Inferior parietal cortex (tissue), 1 donor: ENCODE data around the gene IARS2.
"Not testable (repeated sequence)": the region's sequence is repeated elsewhere in the genome, so short reads cannot be mapped to it uniquely, and the experiment has no call there.

ENCODE experiments used
- DNase-seq: peaks from one replicate; pipeline ENCODE4 v3.0.0-alpha.2; 2016; ENCODE audit errors: extremely low spot score

IARS2 gene

DNA sequence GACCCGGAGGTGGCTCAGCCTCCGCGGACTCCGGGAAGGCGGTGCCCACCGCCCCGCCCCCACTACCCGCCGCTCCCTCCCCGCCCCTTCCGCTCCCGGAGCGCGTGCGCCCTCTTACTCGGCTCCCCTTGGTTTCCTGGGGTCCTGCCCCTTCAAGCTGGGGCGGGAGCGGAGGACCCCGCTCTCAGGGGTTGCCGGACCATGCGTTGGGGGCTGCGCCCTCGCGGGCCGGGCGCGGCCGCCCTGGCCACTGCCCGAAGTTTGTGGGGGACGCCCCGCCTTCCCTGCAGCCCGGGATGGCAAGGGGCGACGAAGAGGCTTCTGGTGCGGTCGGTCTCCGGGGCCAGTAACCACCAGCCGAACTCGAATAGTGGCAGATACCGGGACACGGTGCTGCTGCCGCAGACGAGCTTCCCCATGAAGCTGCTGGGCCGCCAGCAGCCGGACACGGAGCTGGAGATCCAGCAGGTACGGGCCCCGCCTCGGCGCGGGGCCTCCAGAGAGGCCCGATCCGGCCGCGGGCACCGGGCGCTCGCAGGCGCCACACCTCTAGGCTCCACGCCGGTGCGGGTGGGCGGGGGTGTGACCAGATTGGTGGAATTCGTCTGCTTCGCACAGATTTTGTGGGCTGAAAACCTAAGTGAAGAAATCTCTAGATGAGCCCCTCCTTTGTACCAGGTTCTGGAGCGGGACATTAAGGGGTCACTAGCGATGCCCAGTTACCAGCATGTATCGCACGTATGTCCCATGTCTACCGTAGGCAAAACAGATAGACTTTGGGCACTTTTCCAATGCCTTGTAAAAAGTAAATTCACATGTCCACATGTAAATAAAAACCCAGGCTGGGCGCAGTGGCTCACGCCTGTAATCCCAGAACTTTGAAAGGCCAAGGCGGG is at the start of gene IARS2:
Gene IARS2 (plus strand): TSS at position 117 of the 896 bp plus-strand sequence. CDS start 85 bp downstream, at position 202.
- DNase-seq, result peak; percentile 82

DNA sequence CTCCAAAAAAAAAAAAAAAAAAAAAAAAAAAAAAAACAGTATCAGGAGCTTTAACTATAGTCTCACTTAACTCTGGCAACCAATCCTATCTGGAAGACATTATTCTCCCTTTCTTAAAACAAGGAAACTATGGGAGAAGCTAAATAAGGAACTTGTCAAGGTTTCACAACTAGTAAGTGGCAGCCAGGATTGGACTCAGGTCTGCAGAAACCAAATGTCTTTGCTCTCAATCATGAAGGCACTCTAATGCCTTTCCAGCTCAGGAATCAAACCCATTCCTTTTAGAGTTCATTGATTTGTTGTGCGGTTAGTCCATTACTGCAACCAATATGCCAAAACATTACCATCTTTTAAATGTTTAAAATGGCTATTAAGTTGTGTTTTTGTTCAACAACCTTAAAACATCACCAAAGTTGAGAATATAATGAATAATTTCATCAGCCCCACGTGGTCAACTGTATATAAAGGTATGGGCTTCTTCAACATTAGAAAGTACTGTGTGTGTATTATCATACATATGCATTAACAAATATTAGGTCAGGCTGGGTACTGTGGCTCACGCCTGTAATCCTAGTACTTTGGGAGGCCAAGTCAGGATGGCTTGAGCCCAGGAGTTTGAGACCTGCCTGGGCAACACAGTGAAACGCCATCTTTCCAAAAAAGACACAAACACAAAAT is 49.1 kb upstream of the IARS2 start:
- DNase-seq, result no peak

DNA sequence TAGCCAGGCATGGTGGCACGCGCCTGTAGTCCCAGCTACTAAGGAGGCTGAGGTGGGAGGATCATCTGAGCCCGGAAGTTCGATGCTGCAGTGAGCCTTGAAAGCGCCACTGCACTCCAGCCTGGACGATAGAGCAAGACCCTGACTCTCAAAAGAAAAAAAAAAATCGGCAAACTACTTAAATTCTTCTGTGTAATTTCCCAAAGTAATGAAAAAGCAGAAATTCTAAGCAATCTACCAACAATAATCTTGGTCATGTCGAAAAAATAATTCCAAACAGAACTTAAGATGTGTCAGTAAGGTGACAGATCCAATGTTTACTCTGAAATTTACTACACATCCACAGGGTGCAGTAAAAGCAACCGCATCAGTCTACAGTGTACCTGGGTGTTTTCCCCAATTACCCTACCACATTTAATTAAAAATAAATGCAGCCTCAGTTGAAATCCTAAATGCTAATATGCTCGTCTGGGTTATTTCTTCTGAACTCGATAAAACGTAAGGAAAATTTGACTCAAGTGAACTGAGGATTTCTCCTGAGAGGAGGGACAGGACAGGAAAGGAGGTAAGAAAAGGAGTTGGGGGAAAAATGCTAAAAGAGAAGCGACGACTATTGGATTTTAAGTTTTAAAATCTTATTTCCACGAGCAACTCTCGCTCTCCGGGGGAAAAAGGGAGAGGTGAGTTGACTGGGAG is 48.4 kb upstream of the IARS2 start:
- DNase-seq, result peak; percentile 38

DNA sequence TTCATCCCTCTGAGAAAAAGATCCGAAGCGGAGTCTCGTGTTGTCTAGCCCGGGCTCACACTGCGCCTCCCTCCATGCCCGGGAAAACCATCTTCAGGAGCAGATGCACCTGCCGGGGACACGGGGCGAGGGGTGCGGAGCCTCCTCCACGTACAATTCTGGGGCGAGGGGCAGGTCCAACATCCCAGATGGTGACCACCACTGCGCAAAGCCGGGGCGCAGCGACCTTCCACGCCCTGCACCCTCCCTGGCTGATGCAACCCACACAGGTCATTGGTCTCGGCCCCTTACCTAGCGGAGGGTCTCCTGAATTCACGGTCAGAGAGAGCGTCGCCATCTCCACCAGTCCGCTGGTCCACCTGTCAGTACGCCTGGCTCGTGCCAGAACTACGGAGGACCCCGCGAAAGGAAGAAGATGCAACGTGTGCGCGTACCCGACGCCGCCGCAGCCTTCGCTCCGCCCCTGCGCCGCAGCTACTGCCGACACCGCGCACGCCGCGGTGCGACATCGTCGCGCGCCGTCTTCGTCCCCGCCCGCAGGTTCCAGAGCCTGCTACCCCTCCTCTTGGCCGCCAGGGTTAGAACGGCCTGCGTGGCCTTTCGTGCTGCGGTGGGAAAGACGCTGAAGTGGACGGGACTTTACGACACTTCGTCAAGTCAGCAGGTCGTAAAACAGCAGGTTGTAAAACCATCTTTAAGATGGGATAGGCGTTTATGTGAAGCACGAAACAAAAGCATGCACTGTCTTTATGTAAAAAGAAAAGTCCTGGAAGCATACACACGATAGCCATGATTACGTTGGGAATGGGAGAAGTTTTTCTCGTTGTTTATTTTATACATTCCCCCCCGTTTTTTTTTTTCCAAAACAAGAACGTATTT is 47.6 kb upstream of the IARS2 start, which contains the start of gene EPRS1:
Gene EPRS1 (minus strand): TSS at position 454 of the 879 bp plus-strand sequence. CDS start 117 bp downstream, at position 337.
- peak; percentile 96 for DNase-seq

DNA sequence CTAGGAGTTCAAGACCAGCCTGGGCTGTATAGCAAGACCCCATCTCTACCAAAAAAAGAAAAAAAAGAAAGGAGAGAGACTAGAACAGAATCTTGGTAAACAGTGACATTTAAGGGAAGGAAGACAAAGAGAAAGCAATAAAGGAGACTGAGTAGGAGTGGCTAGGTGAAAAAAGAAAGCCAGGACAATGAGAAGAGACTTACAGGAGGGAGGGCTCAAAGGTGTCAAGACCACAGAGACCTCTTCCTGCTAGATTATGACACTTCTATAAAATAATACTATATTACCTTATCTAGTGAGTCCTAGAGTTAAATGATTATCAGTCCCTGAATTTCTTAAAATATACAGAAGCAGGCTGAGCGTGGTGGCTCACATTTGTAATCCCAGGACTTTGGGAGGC is 37.6 kb upstream of the IARS2 start:
- DNase-seq, result no peak

DNA sequence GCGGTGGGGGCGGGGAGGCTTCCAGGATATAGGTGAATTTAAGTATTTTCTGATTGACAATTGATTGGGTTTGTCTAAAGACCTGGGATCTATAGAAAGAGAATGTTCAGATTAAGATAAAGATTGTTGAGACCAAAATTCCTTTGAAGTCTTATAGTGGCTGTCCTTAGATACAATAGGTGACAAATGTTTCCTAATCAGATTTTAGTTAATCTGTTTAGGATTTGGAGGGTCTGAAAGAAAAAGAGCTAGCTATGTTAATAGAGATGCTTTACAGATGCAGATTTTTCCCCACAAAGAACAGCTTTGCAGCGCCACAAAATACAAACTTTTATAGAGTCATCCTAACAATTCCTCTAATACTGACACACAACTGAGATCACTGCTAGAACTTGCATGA is 33.1 kb upstream of the IARS2 start:
- no peak for DNase-seq

DNA sequence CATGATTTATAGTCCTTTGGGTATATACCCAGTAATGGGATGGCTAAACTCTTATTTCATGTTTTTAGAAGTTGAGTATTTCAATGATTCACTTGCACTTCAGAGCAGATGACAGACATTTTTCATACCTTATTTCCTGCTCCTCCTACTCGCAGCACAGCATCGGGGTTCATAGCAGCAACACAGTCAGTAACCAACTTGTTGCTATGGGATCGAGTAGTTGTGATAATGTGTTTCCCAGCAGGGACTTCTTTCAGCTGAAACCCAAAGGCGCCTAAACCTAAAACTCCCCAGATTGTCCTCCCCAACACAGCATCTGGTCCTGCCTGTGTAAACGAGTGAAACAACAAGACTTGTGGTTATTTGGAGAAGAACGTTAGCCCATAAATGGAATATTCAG is 31.3 kb upstream of the IARS2 start:
- DNase-seq, result no peak

DNA sequence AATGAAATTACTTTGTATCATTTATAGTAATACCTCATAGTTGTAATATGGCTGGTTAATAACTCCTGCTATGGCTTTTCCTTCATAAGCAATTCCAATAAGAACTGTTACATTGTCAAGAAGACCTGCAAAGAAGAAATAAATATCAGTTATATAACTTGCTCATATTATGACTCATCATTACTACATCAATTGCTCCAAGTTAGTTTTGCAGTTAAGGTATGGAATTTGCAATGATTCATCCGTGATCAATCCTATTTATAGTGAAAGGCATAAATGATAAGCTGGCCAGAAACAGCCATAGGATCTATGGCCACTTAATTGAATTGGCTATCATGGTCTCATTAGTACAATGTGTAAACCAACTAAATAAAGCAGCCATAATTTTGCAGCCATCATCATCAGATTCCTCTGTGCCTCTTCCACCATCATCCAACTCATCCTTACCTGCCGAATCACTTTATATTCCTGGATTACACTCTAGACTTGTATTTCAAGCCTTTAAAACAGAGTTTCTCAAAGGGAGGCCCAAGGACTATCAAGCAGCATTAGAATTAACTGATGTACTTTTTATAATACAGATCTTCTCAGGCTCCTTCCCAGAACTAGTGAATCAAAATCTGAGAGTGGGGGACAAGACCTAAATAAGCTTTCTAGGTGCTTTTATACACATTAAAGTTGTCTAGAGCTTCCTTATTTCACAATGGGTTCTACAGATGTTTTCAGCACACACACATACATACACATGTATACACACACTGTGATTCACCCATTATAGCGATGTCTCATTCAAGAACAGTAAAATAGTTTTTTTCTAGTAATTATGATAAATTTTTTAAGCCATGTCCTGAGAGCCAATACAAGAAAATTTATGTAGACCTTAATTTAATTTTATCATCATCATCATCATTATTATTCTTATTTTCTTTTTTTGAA is 26.4 kb upstream of the IARS2 start:
- DNase-seq, result no peak

DNA sequence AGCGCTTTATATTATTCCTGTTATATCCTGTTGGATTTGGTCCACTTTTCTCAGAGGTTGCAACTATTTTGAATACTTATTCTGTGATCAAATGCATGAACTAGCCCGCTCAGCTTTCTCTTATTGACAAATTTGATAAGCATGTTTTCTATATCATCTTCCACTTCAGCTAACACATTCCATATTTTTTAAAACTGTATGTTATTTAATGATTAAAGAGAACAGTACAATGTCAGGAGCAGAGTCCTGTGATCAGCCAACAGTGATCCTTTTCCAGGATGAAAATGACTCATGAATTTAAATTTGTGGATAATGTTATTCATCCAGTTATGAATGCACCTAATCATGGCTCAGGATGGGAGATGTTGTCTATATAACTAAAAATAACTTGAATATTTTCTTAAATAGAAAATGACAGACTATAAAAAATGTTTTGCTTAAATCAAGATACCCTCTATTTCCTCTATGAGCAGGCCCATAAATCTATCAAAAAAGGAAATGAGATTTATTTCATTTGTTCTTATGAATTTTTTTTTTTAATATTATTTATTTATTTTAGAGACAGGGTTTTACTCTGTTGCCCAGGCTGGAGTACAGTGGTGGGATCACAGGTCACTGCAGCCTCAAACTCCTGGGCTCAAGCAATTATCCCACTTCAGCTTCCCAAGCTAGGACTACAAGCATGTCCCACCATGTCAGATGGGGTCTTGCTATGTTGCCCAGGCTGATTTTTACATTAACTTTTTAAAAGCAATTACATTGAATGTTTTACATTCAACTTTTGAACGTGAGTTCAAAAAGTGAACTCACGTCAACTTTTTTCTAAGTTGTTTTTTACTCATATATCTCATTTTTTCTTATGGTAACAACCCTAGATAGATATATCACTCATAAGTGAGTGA is 16.8 kb upstream of the IARS2 start:
- no peak for DNase-seq

DNA sequence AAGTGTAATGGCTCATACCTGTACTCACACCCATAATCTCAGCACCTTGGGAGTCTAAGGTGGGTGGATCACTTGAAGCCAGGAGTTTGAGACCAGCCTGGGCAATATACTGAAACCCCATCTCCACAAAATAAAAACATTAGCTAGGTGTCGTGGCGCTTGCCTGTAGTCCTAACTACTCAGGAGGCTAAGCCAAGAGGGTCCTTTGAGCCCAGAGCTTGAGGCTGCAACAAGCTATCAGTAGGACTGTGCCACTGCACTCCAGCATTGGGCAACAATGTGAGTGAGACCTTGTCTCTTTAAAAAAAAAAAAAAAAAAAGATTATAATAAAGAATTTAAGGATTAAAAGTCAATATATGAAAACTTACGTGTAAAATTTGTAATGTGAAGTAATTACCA is 16.0 kb upstream of the IARS2 start:
- DNase-seq, result no peak

DNA sequence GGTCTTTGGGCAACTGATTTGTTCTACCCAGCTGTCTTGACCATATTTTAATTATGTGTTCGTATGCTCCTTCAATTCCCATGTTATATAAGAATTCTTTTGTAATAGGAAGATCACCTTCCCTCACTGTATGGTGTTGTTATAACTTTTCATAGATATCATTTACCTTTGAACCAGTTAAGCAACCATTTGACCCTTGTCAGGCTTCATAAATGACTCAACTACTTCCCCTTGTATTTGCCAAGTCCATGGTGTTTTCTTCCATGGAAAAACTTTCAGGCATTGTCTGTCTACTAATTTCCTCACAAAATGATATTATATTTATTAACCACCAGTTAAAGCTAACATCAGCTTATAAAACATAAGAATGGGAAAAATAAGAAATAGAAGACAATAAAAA is 9.5 kb upstream of the IARS2 start:
- DNase-seq, result no peak

DNA sequence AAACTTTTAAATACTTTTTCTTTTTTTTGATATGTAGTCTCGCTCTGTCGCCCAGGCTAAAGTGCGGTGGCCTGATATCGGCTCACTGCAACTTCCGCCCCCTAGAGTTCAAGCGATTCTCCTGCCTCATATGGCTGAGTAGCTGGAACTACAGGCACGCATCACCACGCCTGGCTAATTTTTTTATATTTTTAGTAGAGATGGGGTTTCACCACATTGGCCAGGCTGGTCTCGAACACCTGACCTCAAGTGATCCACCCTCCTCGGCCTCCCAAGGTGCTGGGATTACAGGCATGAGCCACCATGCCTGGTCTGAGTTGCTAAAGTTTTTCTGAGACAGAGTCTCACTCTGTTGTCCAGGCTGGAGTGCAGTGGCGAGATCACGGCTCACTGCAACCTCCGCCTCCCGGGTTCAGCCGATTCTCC is 7.7 kb upstream of the IARS2 start:
- DNase-seq, result not testable (repeated sequence)

DNA sequence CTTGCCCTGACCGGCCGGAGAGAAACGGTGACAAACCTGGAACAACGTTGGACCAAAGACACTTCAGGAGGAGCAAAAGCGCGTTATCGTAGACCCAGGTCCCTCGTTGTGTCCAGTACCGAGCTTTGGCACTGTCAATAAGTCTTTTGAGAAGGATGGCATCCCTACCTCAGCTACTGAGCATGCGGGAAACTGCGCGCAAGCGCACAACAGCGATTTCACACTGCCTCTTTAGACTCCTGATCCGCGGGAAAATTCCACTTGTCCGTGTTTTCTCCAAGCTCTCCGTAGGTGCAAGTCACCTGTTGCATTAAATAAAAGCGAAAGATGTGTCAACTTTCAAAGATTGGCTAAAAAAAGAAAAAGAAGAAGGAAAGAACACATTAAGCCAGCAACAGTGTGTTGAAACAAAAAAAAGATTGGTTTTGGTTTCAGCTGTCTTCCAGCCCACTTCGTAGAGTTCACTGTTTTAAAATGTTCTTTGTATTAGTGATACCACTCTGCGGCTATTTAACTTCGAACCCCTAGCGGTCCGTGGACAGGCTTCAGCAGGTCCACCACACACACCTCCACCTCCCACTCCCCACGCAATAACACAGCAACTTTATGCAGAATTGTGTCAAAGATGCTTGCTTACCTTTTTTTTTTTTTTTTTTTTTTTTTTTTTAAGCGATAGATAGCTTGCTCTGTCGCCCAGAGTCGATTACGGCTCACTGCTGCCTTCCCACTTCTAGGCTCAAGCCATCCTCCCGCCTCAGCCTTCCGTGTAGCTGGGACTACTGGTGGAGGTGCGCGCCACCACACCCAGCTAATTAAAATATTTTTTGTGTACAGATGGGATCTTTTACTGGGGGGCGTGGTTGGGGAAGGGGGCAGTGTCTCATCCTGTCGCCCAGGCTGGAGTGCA is 4.0 kb upstream of the IARS2 start, which contains the start of gene BPNT1:
Gene BPNT1 (minus strand): TSS at position 139 of the 907 bp plus-strand sequence. CDS start 9,942 bp downstream, outside the sequence.
- peak; percentile 99 for DNase-seq

DNA sequence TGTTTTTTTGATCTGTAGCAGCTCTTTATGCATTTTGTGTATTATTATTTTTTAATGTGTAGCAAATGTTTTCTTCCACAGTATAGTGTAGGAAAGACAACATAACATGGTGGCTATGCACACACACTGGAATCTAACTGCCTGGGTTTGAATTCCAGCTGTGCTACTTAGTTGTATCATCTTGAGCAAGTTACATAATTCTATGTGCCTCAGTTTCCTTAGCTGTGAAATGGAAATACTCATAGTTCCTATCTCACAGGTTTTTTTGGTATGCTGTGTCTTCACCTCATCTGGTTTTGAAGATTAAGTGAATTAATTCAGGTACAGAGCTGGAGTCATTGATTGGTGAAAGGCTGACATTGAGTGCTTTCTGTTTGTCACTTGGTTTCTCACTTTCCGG is 1.2 kb upstream of the IARS2 start:
- DNase-seq, result no peak

DNA sequence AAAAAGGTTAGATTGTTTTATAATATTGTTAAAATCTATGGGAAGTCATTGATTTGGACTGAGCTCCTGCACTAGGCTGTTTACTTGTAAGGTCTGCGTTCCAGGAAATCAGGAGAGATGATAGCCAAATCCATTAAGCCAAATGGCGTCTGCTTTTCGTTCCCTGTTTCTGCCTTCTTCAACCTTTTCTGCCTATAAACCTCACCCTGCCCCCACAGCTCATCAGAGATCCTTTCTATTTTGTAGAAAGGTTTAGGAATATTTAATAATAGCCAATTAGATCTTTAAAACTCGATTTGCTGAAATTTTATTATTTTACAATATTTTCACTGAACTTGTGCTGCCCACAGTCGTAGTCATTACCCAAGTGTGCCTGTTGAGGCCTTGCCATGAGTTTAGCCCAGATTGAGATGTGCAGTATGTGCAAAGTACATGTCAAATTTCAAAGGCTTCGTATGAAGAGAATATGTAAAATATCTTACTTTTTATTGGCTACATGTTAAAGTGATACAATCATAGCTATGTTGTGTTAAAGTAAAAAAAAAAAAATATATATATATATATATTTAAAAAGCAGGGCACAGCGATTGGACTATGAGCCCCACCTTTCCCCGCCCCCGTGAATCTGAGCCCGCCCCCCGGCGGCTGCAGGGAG is 444 bp upstream of the IARS2 start:
- no peak for DNase-seq

DNA sequence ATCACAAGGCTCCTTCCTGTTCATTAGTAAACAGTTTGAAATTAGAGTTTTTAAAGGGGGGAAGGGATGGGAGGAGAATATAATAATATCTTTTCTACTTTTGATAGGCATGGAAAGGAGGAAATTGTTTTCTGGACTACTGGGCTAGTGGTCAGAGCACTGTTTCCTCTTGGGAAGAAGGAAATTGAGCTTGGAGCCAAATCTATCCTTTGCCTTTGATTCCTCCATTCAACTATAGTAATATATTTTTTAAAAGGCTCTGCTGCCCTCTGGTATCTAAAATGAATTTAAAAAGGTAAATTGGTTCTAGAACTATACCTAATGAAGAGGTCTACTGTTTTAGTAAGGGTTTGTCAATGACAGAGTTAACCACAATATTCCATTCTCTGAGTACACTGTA is 5.9 kb downstream of the IARS2 start:
- DNase-seq, result no peak

DNA sequence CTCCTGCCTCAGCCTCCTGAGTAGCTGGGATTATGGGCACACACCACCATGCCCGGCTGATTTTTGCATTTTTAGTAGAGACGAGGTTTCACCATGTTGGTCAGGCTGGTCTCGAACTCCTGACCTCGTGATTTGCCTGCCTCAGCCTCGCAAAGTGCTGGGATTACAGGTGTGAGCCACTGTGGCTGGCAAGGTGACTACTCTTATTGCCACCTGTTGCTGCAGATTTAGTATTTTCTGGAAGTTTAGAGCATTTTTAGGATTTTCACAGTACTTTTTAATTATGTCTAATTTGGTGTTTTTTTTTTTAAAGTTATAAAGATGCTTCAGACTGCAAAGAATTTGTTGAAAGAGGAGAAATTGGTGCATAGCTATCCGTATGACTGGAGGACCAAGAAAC is 16.5 kb downstream of the IARS2 start:
- DNase-seq, result not testable (repeated sequence)
